ENCODE results near the gene NR4A3. TPM values are rescaled to one million over a fixed set of nuclear protein-coding genes. Genes with fewer than 3 reads are reported as not detected.
A peak's percentile ranks its signal among the peaks of the same experiment; 100 is the strongest.

Gene NR4A3
- total RNA-seq, 2 experiments from 2014 or later: 1.2 TPM

- Mint-ChIP-seq H3K36me3 (no peaks in the 10 kb centered on the region), H3K4me3 (no peak overlapping the region), H3K4me1 (peaks cover 3% of the 10 kb centered on the region), H3K27me3 (no peaks in the 10 kb centered on the region), H3K9me3 (no peaks in the 10 kb centered on the region), H3K27ac (no peak overlapping the region)
- ATAC-seq (ENCODE audit: low read depth) (no peak), DNase-seq (no peak)
- POLR2A ChIA-PET: no interaction called here
These were observed 18.0 kb upstream of the NR4A3 start for GRCh38 chr9:99803694-99804093.

- peaks cover 8% of the 10 kb centered on the region for H3K4me1 Mint-ChIP-seq
- no peaks in the 10 kb centered on the region for H3K27me3 Mint-ChIP-seq
- no peaks in the 10 kb centered on the region for H3K9me3 Mint-ChIP-seq
- H3K4me3 Mint-ChIP-seq: no peak overlapping the region
- H3K36me3 Mint-ChIP-seq: no peaks in the 10 kb centered on the region
- POLR2A ChIA-PET: no interaction called here
- H3K27ac Mint-ChIP-seq: no peak overlapping the region
- DNase-seq: peak; percentile 48
- ATAC-seq (ENCODE audit: low read depth): peak; percentile 78
These were observed 14.3 kb upstream of the NR4A3 start for GRCh38 chr9:99807276-99807852.

DNA sequence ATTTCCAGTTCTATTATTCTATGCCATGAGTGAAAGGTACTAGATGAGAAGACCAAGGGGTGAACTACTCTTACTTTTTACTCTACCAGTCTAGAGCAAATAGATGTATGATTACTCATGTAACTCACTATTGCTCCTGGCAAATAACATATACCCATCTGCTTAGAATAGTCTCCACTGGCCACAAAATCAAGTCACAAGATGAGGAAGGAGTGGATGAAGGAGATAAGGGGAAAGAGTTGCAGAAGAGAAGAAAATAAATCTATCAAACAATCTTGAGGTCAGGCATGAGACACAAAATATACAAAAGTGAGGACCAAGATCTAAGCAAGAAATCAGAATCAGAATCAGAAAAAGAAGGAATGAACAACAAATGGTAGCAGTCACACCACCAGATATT, 13.7 kb upstream of the NR4A3 start:
- DNase-seq (no peak), ATAC-seq (ENCODE audit: low read depth) (no peak)
- H3K9me3 Mint-ChIP-seq: no peaks in the 10 kb centered on the region
- H3K4me1 Mint-ChIP-seq: peaks cover 8% of the 10 kb centered on the region
- H3K36me3 Mint-ChIP-seq: no peaks in the 10 kb centered on the region
- H3K4me3 Mint-ChIP-seq: no peak overlapping the region
- no peak overlapping the region for H3K27ac Mint-ChIP-seq
- no peaks in the 10 kb centered on the region for H3K27me3 Mint-ChIP-seq
- POLR2A ChIA-PET: no interaction called here

DNA sequence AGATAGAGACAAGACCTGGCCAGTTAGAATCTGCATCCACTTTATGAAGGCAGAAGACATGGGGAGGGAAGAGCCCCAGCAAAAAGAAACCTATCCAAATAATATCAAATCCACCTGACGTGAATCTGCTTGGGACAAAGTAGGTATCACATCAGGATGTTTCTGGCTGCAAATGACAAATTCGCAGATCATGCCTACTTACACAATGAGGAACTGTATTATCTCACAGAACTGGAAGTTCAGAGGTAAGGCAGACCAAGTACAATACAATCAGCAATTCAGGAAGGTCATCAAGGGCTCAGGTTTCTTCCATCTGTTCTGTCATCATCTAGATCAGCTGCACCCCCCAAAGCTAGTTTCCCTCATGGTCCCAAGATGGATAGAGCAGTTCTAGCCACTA, 13.2 kb upstream of the NR4A3 start:
- POLR2A ChIA-PET: no interaction called here
- H3K36me3 Mint-ChIP-seq: no peaks in the 10 kb centered on the region
- no peak for DNase-seq
- H3K27ac Mint-ChIP-seq: no peak overlapping the region
- no peaks in the 10 kb centered on the region for H3K27me3 Mint-ChIP-seq
- peaks cover 8% of the 10 kb centered on the region for H3K4me1 Mint-ChIP-seq
- ATAC-seq (ENCODE audit: low read depth): no peak
- no peak overlapping the region for H3K4me3 Mint-ChIP-seq
- H3K9me3 Mint-ChIP-seq: no peaks in the 10 kb centered on the region

GRCh38 chr9:99809586-99810319, 11.9 kb upstream of the NR4A3 start:
- no peak for ATAC-seq (ENCODE audit: low read depth)
- DNase-seq: no peak
- Mint-ChIP-seq H3K36me3 (no peaks in the 10 kb centered on the region), H3K4me1 (peaks cover 8% of the 10 kb centered on the region), H3K4me3 (no peak overlapping the region), H3K9me3 (no peaks in the 10 kb centered on the region), H3K27me3 (no peaks in the 10 kb centered on the region), H3K27ac (no peak overlapping the region)
- POLR2A ChIA-PET: interaction anchor here (1.5 kb wide), 1 partner anchor 10 kb away, joined by 6 read pairs; no protein-coding TSS in a partner anchor

- H3K36me3 Mint-ChIP-seq: no peaks in the 10 kb centered on the region
- POLR2A ChIA-PET: interaction anchor here (1.5 kb wide), 1 partner anchor 8 kb away, joined by 6 read pairs; no protein-coding TSS in a partner anchor
- no peaks in the 10 kb centered on the region for H3K9me3 Mint-ChIP-seq
- DNase-seq (no peak), ATAC-seq (ENCODE audit: low read depth) (no peak)
- no peaks in the 10 kb centered on the region for H3K27me3 Mint-ChIP-seq
- no peak overlapping the region for H3K27ac Mint-ChIP-seq
- H3K4me1 Mint-ChIP-seq: peaks cover 8% of the 10 kb centered on the region
- H3K4me3 Mint-ChIP-seq: no peak overlapping the region
These were observed 10.5 kb upstream of the NR4A3 start for GRCh38 chr9:99811172-99811571.

- Mint-ChIP-seq H3K9me3 (no peaks in the 10 kb centered on the region), H3K27ac (no peak overlapping the region), H3K27me3 (peaks cover 3% of the 10 kb centered on the region), H3K36me3 (no peaks in the 10 kb centered on the region), H3K4me3 (no peak overlapping the region), H3K4me1 (peaks cover 8% of the 10 kb centered on the region)
- no peak for DNase-seq
- ATAC-seq (ENCODE audit: low read depth): no peak
- POLR2A ChIA-PET: interaction anchor here (1.5 kb wide), 1 partner anchor 7 kb away, joined by 6 read pairs; no protein-coding TSS in a partner anchor
These were observed 9.9 kb upstream of the NR4A3 start for GRCh38 chr9:99811598-99812383.

- no peaks in the 10 kb centered on the region for H3K36me3 Mint-ChIP-seq
- H3K4me1 Mint-ChIP-seq: peaks cover 12% of the 10 kb centered on the region
- H3K4me3 Mint-ChIP-seq: no peak overlapping the region
- peaks cover 6% of the 10 kb centered on the region for H3K27me3 Mint-ChIP-seq
- no peaks in the 10 kb centered on the region for H3K9me3 Mint-ChIP-seq
- ATAC-seq (ENCODE audit: low read depth) (no peak), DNase-seq (no peak)
- no peak overlapping the region for H3K27ac Mint-ChIP-seq
- POLR2A ChIA-PET: no interaction called here
These were observed 7.9 kb upstream of the NR4A3 start for GRCh38 chr9:99813739-99814138.

GRCh38 chr9:99814359-99814758, 7.3 kb upstream of the NR4A3 start:
- Mint-ChIP-seq H3K4me3 (no peak overlapping the region), H3K4me1 (peaks cover 16% of the 10 kb centered on the region), H3K36me3 (no peaks in the 10 kb centered on the region), H3K27ac (no peak overlapping the region), H3K27me3 (peaks cover 6% of the 10 kb centered on the region), H3K9me3 (no peaks in the 10 kb centered on the region)
- POLR2A ChIA-PET: no interaction called here
- DNase-seq: no peak
- no peak for ATAC-seq (ENCODE audit: low read depth)

- Mint-ChIP-seq H3K4me3 (no peak overlapping the region), H3K9me3 (no peaks in the 10 kb centered on the region)
These were observed 5.3 kb upstream of the NR4A3 start for GRCh38 chr9:99816392-99816791.

GRCh38 chr9:99818500-99818899, 3.2 kb upstream of the NR4A3 start:
- no peaks in the 10 kb centered on the region for H3K36me3 Mint-ChIP-seq
- no peak for DNase-seq
- H3K27ac Mint-ChIP-seq: peak overlapping the region; percentile 85
- H3K9me3 Mint-ChIP-seq: no peaks in the 10 kb centered on the region
- peak overlapping the region; percentile 94 for H3K4me3 Mint-ChIP-seq
- H3K27me3 Mint-ChIP-seq: peaks cover 13% of the 10 kb centered on the region
- POLR2A ChIA-PET: interaction anchor here (0.7 to 1.2 kb wide), 2 partner anchors 8 to 24 kb away, joined by 3 to 6 read pairs; no protein-coding TSS in a partner anchor
- peaks cover 34% of the 10 kb centered on the region for H3K4me1 Mint-ChIP-seq
- ATAC-seq (ENCODE audit: low read depth): no peak

More at GRCh38 chr9:99816392-99816791, 5.3 kb upstream of the NR4A3 start:
- no peak for DNase-seq
- POLR2A ChIA-PET: no interaction called here
- Mint-ChIP-seq H3K27ac (no peak overlapping the region), H3K36me3 (no peaks in the 10 kb centered on the region), H3K27me3 (peaks cover 6% of the 10 kb centered on the region), H3K4me1 (peaks cover 24% of the 10 kb centered on the region)
- ATAC-seq (ENCODE audit: low read depth): no peak

DNA sequence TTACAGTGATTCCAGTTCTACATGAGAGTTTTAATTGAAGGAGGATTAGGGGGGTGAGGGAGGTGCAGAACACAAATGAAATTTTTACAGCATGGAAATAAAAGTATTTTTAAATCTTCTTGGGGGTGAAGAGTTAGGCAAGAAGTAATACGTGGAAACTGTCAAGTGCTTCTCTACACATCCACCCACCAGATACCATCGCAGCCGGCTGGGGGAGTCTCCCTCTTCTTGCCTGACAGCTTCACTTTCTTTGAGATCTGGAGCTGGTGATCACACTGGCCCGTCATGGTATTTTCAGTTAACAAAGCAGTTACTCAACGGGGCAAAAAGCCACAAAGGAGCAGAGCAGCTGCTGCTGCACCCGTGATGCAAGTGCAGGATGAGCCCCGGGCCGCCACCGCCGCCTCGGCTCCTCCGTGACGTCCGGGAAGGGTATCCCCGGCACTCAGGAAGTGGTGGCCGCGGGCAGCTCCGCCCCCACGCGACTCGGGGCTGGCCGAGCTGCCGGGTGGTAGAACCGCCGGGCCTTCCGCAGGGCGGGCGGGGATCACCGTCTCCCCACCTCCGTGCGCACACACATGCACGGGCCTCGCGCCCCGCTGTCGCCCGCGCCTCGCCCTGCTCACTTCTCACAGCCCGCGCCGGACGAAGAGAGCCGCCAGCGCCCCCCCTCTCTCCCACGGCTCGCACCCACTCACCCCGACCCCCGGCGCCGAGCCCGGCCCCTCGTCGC, 2.4 kb upstream of the NR4A3 start:
- peaks cover 39% of the 10 kb centered on the region for H3K4me1 Mint-ChIP-seq
- ATAC-seq (ENCODE audit: low read depth): peak; percentile 59
- peak overlapping the region; percentile 94 for H3K4me3 Mint-ChIP-seq
- peak; percentile 94 for DNase-seq
- H3K36me3 Mint-ChIP-seq: no peaks in the 10 kb centered on the region
- POLR2A ChIA-PET: interaction anchor here (0.7 to 1.2 kb wide), 5 partner anchors 9 to 184 kb away, joined by 3 to 6 read pairs (median 3); no protein-coding TSS in a partner anchor
- H3K9me3 Mint-ChIP-seq: no peaks in the 10 kb centered on the region
- peak overlapping the region; percentile 92 for H3K27ac Mint-ChIP-seq
- peaks cover 13% of the 10 kb centered on the region for H3K27me3 Mint-ChIP-seq
